GM18861 (cell line): Measurements from ENCODE around the gene OR52I2.

Experiments
- ATAC-seq: cut with Tn5 transposase; IDR thresholded peaks from one replicate; pipeline ENCODE4 v1.9.1; 2021; ENCODE audit not compliant: unreplicated experiment

Gene OR52I2

GRCh38 chr11:4607781-4608666 lies 26.5 kb downstream of the OR52I2 start, which contains the start of gene TRIM68:
TSS of gene TRIM68 (minus strand) at chr11:4608231. CDS start at chr11:4605504, 2,727 bp downstream.
- peak; percentile 99 for ATAC-seq

DNA sequence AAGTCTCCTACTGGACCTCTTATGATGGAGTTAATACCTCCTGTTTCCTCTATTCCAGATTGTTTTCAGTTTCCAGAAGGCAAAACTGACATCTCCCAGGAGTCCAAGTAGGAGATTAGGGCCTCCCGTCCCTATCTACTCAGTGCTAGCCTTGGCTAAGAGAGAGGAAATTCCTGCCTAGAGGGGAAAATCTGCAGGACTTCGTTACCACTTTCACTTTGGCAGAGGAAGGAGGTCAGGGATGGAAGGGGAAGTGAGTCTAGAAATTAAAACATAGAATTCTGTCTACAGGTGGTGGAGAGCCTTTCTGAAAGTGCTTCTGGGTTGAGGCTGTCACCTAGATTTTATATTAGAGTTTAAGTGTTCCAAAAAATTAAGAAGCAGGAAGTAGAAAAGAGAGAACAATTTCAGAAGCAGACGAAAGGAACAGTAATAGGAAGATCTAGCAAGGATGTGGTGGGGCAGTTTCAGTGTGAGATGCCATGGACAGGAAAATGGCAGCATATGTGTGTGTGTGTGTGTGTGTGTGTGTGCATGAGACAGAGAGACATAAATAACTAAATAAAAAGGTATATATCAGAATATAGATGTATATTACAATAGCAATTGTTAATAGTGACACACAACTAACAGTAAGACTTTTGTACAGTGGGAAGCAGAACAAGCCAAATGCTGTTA lies 28.9 kb downstream of the OR52I2 start:
- no peak for ATAC-seq

DNA sequence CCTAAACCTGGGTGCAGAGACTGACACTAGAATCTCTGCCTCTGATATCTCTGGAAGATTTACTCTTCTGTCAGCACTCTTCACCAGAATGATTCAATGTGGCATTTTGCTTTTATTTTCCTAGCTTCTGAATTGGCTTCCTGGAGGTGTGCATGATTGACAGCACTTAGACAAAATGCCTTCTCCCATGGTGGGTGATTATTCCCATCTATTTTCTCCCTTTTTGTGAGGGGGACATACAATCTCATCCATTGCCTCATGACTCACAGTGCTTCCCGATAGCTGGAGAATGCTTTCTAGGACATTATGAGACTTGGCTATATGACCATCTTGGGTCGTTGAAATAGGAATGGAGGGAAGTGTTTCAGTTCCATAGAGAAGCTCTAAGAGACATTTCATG lies 30.4 kb downstream of the OR52I2 start:
- no peak for ATAC-seq

DNA sequence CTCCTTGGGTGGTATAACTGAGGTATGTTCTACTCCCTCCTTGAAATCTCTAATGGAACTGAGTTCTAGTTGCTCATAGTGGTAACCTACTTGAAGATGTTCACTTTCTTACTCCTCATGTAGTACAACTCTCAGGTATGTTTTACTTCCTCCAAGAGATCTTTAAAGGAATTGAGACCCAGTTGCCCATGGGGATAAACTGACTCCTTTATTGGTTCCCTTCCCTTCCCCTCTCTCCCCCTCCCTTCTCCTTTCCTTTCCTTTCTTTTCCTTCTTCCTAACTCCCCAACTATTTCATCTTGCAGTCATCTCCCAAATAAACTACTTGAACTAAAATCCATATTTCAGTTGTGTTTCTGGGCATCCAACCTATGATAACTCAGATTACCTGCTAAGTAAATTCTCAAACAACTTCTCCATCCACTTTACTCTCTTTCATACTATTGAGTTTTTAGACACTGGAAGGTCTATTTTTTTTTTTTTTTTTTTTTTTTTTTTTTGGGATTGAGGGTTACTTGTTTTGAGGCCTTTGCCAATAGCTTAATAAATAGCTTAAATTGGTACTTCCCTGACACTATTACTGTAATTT lies 34.4 kb downstream of the OR52I2 start:
- no peak for ATAC-seq

GRCh38 chr11:4619514-4619913 lies 38.0 kb downstream of the OR52I2 start:
- no peak for ATAC-seq

DNA sequence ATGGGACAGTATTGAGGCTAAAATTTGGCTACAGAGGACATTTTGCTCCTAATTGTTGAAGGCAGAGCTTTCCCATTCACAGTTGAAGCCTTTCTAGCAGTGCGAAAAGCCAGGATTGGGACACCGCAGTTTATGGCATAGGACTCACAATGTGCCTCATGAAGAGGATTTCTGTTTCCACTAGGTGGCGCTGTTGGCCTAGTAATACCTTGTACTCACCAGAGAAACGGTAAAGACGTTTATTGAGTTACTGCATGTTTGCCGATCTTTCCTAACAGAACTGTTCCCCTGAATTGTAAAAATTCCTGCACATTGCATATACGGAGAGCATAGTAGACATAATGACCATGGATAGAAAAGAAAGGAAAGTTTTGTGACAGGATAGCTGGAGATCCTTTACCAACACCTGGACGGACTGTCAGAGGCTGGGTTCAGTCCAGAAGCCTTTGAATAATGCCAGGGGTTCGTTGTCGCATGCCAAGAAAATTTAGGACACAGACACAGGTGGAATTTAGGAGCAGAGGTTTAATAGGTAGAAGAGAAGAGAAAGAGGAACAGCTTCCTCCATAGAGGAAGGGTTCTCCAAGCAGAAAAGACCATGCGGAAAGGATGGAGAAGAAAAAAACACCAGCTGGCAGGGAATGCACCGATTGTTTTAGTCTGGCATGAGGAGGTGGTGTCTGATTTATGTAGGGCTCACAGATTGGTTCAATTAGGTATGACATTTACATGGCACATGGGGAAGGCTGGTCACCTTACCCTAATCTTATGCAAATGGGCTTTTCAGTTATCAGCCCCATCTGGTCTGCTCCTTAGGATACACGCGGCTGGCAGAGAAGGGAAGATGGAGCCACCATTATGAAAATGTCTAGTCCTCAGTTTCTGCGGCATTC lies 44.9 kb downstream of the OR52I2 start:
- no peak for ATAC-seq

DNA sequence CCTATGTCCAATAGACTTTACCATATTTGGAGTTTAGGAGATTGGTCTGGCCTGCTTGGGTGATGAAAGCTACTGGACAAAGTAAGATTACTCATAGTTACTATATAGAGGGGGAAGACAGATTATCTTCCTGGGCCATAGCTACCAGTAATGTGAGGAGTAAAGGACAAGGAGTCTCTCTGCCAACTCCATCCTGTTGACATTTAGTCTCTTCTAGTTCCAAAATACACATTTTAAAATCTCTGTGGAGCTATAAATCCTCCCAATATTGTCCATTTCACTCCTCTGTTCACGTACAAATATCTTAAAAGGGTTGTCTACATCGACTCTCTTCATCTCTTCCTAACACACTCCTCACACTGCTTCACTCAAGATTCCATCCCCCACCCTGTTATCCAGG lies 54.6 kb downstream of the OR52I2 start:
- ATAC-seq = no peak

DNA sequence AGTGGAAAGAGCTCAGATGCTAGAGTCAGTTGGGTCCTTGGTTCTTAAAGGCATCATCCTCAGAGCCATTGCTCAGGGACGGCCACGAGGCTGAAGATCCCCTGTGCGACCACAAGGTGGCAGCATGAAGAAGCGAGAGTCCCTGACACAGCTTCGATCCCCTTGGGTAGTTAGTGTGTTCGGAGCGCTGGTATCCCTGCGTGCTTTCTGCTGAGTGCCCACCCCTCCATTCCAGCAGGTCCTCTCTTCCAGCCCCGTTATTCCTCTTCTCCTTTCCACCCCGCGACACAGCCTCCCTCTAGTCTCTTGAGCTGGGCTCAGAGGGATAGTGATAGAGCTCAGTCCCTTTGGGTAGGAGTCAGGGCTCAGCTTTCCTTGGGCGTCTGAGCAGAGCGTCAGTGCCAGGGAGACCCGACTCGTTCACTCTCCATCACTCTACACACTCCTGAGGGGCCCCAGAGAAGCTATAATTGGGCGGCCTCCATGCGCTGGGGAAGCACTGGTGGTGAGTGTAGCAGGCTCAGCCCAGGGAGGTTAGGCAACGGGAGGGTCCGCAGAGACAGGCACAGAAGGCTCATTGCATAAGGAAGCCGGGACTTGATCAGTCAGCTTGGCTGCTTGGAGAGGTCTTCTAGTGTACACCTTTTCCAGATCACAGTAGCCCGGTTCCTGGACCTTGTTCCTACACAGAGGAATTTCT lies 55.6 kb downstream of the OR52I2 start, which contains the start of gene OR51D1:
OR51D1 (plus strand) TSS at position 516 of the 700 bp plus-strand sequence. CDS start 2,314 bp downstream, outside the sequence.
- ATAC-seq = peak; percentile 88

GRCh38 chr11:4637662-4638047 lies 56.1 kb downstream of the OR52I2 start:
- ATAC-seq = no peak

DNA sequence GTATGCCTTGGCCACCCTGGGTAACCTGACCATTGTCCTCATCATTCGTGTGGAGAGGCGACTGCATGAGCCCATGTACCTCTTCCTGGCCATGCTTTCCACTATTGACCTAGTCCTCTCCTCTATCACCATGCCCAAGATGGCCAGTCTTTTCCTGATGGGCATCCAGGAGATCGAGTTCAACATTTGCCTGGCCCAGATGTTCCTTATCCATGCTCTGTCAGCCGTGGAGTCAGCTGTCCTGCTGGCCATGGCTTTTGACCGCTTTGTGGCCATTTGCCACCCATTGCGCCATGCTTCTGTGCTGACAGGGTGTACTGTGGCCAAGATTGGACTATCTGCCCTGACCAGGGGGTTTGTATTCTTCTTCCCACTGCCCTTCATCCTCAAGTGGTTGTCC lies 58.4 kb downstream of the OR52I2 start:
- ATAC-seq = no peak

- ATAC-seq = no peak
Measured at GRCh38 chr11:4641501-4641900, 60.0 kb downstream of the OR52I2 start.

DNA sequence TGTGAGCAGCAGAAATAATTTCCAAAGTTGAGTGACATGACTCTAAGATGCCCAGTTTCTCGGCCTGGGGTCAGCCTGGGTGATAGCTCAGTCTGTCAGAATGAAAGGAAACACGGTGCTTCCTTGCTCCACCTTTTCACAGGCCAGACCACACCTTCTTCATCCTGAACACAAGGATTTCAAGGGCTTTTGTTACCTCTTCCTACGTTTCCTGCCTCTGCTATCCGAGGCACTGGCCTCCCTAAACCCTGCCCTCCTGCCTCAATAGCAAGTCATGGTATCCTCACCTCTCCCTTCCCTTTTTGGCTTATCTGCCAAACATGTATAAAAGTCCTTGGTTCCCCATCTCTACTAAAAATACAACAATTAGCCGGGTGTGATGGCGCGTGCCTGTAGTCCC lies 60.5 kb downstream of the OR52I2 start:
- no peak for ATAC-seq
